HG03196 (cell line): ENCODE measurements around the gene PLK4.
A peak's percentile ranks its signal among the peaks of the same experiment; 100 is the strongest.
"Not testable (repeated sequence)": the region's sequence is repeated elsewhere in the genome, so short reads cannot be mapped to it uniquely, and the experiment has no call there.

Source experiments
- ATAC-seq: cut with Tn5 transposase; IDR thresholded peaks from one replicate; pipeline ENCODE4 v1.9.1; 2021; ENCODE audit not compliant: unreplicated experiment

Gene PLK4

GRCh38 chr4:127880763-127881562 is at the start of gene PLK4:
PLK4 (plus strand) TSS chr4:127880893; CDS start chr4:127881135, 242 bp downstream.
- ATAC-seq, result peak; percentile 98

DNA sequence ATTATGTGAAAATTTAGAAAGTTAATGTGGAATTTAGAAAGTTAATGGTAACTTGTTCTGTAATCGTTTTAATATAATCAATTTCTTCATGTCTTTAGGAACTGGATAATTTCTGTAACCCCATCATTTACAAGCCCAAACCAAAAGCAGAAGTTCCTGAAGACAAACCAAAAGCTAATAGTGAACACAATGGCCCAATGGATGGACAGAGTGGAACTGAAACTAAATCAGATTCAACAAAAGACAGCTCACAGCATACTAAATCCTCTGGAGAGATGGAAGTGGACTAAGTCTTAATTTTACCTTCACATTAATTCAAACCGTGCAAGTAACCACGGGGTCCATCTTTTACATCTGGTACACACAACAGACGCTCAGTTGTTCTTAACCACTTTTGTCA is 48.1 kb upstream of the PLK4 start:
- peak; percentile 72 for ATAC-seq

DNA sequence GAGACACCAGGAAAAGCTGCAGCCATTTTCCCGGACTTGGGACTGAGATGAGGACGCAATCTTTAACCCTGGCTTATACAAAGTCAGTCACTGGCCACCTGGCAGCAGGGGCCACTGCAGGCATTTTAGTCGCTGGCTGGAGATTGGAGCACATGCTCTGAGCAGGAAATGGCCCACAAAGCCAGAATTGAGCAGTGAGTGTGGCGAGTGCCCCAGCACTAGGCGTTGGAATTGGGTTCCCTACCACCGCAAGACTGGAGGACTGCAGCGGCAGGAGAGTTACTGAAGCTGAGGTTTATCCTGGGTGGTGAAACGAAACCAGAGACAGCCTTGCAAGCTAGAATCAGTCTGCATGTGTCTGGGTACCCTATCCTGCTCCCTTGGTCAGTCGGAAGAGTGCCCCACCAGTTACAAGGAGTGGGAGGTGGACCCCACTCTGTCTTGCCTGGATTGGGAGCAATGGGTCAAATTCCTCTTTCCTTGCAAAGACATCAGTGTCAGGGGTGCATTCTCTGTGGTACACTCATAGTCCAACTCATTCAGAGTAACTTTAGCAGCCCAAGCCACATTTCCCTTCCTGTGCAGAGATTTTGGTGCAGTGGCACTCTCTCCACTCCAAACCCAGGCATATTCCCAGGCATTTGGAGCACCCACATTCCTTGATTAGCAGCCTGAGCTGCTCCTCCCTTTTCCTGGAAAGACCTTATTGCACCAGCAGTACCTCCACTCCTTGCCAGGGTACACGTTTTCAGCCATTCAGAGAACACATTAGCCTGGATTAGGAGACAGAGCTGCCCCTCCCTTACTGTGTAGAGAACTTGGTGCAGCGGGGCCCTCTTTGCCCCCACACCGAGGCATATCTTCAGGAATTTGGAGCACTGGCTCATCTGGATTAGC is 36.7 kb upstream of the PLK4 start:
- ATAC-seq, result no peak

- no peak for ATAC-seq
These were observed 36.0 kb upstream of the PLK4 start for GRCh38 chr4:127844601-127845116.

GRCh38 chr4:127846061-127846460 is 34.6 kb upstream of the PLK4 start:
- no peak for ATAC-seq

DNA sequence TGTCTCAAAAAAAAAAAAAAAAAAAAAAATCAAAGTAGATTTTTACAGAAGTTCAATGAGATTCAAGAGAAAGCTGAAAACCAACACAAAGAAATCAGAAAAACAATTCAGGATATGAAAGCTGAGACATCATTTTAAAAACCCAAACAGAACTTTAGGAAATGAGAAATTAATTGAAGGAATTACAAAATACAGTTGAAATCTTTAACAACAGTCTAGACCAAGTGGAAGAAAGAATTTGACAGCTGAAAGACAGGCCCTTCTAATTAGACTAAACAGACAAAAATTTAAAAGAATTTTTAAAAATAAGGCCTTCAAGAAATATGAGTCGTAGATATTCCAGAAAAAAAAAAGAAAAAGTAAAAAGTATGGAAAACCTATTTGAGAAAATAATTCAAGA is 33.9 kb upstream of the PLK4 start:
- ATAC-seq, result no peak

GRCh38 chr4:127849505-127850234 is 31.0 kb upstream of the PLK4 start:
- no peak for ATAC-seq

- no peak for ATAC-seq
These were observed 28.0 kb upstream of the PLK4 start for GRCh38 chr4:127852661-127853060.

GRCh38 chr4:127856196-127856812 is 24.4 kb upstream of the PLK4 start:
- ATAC-seq, result no peak

DNA sequence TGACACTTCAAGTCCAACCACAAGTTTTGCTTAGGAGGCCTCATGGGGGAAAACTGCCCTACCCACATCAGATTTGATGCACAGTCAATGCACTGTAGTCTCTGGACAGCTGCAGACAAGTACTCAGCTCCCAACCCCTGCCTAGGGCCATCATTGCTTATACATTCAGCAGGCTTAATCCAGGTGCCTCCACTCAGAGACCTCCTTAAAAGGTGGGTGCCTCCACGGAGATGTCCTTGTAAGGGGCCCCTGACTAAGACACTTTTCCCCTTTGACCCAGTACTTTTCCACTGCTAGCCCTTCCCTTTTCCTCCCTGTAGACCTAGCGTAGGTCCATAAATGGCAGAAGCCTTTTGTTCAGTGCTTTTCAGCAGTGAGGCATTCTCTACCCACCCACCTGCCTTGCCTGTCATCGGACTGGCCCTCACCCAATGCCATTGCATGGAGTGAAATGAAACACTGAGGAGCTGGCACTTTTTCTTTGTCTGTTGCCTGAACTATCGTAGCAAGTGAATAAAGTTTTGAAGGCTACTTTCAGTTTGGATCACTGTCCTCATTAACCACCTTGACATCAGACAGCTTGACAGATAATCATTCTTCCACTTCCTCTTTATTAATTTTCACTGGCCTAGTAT is 23.8 kb upstream of the PLK4 start:
- peak; percentile 75 for ATAC-seq

DNA sequence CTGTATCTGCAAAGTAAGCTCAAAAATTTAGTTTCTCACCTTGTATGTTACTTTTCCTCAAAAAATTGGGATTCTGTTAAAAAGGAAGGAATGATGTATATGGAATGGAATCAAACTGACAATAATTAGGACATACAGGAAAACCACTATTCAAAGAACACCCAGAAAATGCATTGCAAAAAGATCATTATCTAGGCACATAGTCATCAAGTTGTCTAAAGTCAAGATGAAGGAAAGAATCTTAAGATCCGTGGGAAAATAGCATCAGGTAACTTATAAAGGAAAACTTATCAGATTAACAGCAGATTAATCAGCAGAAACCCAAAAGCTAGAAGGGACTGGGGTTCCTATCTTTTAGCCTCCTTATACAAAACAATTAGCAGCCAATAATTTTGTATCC is 23.1 kb upstream of the PLK4 start:
- ATAC-seq, result no peak

DNA sequence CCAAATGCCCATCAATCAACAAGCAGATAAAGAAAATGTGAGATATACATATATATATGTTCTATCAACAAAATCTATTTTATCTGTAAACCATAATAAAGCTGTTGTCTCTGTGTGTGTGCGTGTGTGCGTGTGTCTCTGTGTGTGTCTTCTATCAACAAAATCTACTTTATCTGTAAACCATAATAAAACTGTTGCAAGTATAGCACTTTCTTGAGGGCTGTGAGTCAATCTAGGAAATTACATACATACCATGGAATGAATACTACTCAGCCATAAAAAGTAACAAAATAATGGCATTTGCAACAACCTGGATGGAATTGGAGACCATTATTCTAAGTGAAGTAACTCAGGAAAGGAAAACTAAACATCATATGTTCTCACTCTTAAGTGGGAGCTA is 12.5 kb upstream of the PLK4 start:
- ATAC-seq, result no peak

DNA sequence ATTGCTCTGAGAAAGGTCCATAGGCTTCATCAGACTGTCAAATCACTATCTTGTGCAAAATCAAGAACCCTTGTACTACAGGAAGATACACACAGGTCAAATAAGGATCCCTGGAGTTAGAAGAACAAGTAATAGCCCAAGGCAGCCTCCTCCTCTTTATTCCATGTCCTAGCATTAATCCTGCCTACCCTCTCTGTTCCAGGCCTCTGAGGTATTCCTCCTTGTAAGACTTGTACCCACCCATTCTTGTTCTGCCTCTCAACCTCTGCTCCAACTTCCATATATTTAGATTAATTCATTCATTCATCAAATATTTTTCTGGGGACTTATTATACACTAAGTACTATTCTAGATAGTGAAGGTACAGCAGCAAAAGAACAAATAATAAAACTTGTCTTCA is 10.4 kb upstream of the PLK4 start:
- ATAC-seq, result no peak

DNA sequence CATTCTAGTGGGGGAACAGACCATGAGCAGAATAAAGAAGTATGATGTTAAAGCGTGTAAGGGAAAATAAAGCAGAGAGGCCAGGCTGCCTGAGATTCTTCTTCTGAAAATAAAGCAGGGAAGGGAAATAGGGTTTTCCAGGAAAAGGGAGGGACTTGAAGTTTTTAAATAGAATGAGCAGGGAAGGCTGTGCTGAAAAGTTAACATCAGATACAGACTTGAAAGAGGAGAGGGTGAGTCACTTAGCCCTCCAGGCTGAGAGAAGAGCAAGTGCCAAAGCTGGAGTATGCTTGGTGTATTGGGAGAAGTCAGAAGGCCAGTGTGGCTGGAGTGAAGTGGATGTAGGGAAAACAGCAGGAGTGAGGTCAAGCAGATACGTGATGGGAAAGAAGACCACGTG is 10.0 kb upstream of the PLK4 start:
- ATAC-seq, result no peak

DNA sequence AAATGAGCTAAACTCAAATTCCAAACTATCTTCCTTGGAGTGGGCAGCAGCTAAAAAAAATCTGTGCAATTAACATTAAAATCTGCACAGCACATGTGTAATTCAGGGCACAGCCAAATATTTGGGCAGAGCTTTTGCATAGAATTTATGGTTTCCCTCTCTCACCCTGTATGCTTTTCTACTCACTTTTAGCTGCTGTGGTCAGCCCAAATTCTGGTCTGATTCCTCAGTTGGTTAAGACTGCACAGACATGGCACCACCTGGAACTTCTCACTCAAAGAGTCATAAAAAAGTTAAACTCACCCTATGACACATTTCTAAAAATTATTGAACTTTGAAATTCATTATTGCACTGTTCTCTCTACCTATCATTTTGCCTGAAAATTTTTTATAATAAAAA is 4.9 kb upstream of the PLK4 start:
- no peak for ATAC-seq

- peak; percentile 35 for ATAC-seq
These were observed 821 bp downstream of the PLK4 start for GRCh38 chr4:127881563-127881864.

GRCh38 chr4:127888559-127888958 is 7.9 kb downstream of the PLK4 start:
- ATAC-seq, result no peak

DNA sequence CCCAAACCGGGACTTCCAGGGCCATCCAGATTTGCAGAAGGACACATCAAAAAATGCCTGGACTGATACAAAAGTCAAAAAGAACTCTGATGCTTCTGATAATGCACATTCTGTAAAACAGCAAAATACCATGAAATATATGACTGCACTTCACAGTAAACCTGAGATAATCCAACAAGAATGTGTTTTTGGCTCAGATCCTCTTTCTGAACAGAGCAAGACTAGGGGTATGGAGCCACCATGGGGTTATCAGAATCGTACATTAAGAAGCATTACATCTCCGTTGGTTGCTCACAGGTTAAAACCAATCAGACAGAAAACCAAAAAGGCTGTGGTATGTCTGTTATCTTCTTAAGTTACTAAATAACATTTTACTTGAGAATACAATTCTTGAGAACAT is 9.2 kb downstream of the PLK4 start:
- ATAC-seq, result no peak

DNA sequence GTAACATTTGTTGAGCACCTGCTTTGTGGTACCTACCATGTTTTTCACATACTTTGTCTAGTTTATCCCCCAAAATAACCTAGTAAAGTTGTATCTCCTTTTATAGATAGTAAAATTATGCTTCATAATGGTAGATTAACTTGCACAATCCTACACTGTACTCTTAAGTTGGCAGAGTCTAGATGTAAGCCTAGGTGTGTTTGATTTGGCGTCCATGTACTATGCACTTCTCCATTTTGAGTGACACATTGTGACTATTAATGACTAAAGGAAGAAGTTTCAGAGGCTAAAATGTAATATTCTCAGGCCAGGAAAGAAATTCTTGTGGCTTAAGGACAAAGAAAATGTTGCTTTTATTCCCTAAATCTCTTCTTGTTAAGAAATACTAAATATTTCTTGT is 15.4 kb downstream of the PLK4 start:
- no peak for ATAC-seq

DNA sequence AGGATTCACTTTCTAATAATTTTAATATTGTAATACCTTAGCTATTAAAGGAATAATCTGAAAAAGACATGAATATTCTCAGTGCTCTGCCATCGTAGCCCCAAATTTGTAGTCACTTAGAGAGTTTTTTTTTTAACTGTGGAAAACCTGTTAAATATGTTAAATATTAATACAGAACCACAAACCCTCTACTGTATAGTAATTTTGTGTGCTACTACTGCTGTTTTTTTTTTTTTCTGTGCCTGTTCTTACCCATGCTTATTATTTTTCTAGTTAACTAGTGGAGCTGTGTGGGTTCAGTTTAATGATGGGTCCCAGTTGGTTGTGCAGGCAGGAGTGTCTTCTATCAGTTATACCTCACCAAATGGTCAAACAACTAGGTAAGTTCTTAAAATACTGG is 15.8 kb downstream of the PLK4 start:
- ATAC-seq, result no peak

- ATAC-seq, result not testable (repeated sequence)
These were observed 19.0 kb downstream of the PLK4 start for GRCh38 chr4:127899682-127900081.
